GM03348 (cell line): ENCODE data around the gene CTNNA3.
"Not testable (repeated sequence)": the region's sequence is repeated elsewhere in the genome, so short reads cannot be mapped to it uniquely, and the experiment has no call there.

ENCODE experiments used
- DNase-seq: peaks from one replicate; pipeline ENCODE4 v3.0.0; 2012; ENCODE audit warnings: low spot score

Gene CTNNA3

DNA sequence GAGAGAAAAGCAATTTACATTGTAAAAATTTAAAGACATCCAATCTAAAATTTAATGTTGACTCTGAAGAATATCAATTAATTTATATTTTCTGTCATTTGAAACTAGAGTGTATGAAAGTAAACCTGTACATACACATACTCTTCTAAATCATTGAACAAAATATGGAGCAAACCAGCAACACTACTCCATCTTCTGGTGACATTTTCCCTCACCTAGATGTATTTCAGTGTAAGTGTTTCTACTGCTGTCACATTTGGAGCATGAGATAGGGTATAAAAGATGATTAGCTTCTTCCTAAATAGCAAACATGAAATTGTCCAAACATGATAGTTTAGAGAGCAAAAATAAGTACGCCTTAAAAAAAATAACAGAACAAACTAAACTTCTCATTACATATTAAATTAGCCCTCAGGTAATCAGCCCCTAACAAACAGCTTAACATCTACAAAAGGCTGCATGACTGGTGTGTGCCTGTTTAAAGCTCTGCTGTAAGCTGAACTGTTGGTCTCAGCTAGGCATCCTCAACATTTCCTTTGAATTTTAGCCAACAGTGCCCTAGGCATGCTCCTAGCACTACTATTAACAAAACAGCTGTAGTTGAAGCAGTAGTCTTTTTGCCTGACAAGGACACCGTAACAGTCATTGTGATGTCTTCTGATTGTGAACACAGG is 189.8 kb downstream of the CTNNA3 start:
- no peak for DNase-seq

DNA sequence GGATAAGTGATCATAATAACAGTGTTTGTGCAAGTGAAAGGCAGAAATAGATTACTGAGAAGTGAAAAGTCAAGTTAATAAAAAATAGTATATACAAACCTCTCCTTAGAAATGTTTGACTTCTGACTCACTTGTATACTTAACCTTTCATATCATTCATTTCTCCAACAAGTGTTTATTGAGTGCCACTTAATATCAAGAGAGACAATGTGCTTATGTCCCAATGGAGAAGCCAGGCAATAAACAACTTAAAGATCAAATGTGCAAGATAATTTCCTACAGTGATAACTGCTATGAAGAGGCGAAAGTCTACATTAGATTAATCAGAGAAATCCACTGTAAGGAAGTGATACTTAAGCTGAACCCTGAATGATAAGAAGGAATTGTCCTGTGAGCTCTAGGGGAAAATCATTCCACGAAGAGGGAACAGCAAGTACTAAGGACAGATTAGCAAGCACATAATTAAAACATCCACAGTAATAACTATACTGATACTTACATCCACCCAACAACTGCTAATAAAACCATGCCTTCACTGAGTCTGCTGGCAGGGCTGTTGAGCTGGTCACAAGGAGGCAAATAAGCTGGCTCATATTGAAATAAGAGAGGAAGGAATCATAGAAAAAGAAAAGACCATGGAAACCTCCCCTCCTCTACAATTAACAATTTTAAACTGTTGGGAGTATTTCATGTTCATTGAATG is 203.5 kb downstream of the CTNNA3 start:
- no peak for DNase-seq

DNA sequence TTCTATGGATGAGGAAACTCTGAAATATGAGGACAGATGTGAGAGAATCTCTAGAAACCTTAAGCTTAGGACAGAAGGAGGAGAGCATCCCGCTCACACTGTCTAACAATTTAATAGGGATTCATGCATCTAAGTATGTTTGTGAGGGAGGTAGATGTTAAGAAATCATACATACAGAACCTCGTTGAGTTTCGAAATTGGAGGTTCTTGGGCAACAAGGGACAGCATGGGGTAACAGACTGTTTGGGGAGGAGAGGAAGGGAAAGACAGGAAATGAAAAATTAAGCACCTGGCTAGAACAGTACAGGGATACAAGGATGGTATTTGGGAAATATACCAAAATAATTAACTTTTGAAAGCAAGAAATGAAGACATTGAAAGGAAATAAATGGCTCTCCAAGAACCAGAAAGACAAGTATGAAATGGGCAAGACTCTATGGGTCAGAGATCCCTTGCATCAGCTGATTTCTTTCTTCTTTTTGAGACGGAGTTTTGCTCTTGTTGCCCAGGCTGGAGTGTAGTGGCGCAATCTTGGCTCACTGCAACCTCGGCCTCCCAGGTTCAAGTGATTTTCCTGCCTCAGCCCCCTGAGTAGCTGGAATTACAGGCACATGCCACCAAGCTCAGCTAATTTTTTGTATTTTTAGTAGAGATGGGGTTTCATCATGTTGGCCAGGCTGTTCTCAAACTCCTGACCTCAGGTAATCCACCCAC is 207.9 kb downstream of the CTNNA3 start:
- DNase-seq, result no peak

GRCh38 chr10:67487199-67487598 is 208.8 kb downstream of the CTNNA3 start:
- no peak for DNase-seq

- DNase-seq, result no peak
These were observed 218.1 kb downstream of the CTNNA3 start for GRCh38 chr10:67477868-67478267.

DNA sequence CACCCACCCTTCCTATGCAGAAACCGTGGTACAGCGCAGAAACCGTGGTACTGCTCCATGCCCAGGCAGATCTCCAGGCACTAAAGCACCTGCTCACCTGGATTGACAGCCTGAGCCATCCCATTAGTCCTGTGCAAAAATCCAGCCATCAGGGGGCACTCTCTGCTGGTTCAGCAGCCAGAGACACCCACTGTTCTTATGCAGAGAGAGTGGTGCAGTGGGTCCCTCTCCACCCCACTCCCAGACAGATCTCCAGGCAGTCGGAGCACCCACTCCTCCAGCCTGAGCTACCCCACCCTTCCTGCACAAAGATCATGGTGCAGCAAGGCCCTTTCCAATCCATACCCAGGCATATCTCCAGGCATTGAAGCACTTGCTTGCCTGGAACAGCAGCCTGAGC is 219.8 kb downstream of the CTNNA3 start:
- no peak for DNase-seq

DNA sequence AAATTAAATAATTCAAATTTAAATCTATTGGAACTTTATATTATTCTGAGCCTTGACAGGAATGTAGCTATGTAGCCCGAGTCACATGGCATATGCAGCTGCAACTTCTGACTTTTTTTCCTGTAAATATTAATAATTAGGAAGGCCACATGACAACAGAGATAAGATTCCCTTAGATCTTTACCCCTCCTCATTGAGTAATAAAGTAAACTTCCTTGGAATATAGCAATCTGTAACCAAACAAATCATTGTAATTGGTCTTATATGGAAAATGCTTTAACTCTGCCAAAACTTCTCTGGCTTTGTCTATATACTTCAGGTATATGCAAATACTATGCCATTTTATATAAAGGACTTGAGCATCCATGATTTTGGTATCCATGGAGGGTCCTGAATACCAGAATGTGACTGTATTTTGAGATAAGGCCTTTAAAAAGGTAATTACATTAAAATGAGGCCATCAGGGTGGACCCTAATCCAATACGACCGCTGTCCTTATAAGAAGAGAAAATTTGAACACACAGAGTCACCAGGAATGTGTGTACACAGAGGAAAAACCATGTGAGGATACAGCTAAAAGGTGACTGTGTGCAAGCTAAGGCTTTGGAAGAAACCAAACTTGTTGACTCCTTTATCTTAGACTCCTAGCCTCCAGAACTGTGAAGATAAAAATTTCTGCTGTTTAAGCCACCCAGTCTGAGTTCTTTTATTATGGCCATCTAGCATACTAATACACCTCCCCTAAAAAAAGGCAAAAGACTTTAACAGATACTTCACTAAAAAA is 222.0 kb downstream of the CTNNA3 start:
- no peak for DNase-seq

DNA sequence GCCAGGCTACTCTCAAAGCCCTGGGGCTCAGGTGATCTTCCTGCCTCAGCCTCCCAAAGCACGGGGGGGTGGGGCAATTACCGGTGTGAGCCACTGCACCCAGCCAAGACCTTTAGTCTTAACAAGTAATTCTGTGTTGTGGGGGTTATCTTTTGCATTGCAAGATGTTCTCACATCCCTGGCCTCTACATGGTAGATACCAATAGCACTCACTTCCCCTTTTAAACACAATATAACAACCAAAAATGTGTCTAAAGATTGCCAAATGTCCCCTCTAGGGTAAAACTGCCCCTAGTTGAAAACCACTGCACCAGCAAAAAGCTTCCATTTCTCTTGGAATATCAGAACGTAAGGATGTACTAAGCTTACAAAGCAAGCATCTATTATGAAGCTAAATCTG is 225.0 kb downstream of the CTNNA3 start:
- no peak for DNase-seq

- no peak for DNase-seq
These were observed 231.7 kb downstream of the CTNNA3 start for GRCh38 chr10:67464278-67464677.

DNA sequence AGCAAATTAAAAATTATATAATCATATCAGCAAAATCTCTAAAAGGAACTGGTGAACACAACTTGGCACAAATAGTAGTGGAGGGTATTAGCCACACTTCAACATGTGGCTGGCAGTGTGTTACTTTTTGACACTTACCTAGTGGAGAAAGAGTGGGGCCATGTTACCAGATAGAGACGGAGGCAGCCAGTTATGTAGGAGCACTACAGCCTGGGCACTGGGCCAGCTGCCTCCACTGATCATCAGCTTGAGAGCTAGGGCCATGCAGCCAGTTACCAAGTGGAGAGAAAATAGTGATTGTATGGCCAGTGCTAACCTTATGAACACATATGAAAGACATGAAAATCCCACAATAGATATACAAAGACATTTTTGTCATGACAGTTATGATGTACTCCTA is 243.1 kb downstream of the CTNNA3 start:
- DNase-seq, result no peak

DNA sequence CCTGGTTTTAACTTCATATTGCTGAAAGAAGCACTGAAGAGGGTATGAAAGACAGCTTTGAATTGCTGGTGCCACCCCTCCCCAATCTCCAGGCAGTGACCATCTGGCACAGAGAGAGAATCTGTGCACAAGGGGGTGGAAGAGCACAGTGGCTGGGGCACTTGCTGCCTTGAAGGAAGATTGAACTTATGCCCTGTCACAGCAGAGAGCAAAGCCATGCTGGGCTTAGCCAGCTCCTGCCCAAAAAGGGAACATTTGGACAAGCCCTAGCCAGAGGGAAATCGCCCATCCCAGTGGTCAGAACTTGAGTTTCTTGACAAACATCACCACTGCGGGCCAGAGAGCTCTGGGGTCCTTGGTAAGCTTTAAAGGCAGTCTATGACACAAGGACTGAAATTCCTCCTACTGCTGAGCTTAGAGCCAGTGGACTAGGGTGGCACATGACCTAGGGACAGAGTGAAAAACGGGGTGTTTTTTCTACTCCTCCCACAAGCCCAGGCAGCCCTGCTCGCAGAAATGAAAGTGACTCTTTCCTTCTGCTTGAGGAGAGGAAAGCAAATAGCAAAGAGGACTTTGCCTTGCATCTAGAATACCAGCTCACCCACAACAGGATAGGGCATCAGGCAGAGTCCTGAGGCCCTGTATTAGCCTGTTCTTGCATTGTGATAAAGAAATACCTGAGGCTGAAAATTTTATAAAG is 257.2 kb downstream of the CTNNA3 start:
- no peak for DNase-seq

DNA sequence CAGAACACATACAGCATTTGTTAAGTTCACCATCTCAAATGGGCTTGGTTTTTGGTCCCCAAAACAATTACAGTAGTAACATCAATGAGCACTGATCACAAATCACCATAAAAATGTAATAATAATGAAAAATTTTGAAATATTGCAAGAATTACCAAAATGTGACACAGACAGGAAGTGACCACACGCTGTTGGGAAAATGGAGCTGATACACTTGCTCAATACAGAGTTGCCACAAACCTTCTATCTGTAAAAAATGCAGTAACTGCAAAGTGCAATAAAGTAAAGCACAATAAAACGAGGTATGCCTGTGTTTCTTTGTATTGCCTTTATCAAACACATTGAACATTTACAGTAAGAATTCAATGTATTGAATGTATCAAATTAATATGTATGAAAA is 262.7 kb downstream of the CTNNA3 start:
- DNase-seq, result no peak

DNA sequence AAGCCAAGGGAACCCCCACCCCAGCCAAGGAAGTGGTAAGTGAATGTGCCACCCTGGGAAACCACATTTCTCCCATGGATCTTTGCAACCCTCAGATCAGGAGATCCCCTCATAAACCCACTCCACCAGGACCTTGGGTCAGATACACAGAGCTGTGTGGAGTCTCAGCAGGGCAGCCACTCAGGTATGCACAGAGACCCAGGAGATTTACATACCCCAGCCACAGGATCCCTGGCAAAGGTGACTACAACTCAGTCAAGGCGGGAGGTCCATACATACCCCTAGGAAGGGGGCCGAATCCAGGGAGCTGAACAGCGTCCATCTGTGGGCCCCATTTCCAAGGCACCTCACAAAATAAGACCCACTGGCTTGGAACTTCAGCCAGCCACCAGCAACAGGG is 293.4 kb downstream of the CTNNA3 start:
- DNase-seq, result no peak

DNA sequence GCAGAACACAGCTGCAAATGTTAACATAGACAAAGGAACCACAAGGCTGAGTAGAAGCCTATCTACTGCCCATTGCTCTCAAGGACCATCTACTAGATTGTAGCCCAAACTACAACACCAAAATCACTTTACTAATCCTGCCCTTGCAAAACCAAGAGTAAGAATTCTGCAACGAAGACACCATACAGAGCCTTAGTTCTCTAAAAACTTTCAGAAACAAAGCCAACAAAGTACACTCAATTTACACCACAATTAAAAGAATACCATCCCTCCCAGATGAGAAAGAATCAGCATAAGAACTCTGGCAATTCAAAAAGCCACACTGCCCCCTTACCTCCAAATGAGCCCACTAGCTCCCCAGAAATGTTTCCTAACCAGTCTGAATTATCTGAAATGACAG is 294.3 kb downstream of the CTNNA3 start:
- no peak for DNase-seq

DNA sequence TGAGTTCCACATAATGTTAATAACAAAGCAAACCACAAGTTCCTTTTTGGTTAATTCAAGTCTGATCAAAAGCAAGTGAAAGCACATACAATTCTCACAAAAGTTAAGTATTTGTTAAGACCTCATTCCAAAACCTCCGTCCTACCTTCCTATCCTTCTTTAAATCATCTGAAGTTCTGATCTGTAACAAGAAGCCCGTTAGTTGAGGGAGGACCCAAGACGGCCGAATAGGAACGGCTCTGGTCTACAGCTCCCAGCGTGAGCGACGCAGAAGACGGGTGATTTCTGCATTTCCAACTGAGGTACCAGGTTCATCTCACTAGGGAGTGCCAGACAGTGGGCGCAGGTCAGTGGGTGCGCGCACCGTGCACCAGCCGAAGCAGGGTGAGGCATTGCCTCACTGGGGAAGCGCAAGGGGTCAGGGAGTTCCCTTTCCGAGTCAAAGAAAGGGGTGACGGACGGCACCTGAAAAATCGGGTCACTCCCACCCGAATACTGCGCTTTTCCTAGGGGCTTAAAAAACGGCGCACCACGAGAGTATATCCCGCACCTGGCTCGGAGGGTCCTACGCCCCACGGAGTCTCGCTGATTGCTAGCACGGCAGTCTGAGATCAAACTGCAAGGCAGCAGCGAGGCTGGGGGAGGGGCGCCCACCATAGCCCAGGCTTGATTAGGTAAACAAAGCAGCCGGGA is 309.0 kb downstream of the CTNNA3 start:
- not testable (repeated sequence) for DNase-seq

DNA sequence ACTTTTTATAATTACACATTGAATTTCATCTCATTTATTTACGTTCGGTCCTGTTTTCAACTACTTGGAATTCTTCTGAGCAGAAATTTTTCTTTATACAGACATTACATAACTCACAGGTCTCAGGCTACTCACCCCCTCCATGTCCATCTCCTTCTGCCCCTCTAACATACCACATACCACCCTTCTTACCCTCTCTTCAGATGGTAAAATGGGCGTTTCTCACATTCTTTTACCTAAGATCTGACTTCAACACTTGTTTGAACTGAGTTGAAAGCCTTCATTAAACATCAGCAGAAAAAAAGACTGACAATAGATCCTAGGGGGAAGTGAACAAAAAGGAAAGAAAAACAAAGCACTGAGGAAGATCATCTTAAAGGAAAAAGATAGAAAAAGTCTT is 309.7 kb downstream of the CTNNA3 start:
- DNase-seq, result no peak

DNA sequence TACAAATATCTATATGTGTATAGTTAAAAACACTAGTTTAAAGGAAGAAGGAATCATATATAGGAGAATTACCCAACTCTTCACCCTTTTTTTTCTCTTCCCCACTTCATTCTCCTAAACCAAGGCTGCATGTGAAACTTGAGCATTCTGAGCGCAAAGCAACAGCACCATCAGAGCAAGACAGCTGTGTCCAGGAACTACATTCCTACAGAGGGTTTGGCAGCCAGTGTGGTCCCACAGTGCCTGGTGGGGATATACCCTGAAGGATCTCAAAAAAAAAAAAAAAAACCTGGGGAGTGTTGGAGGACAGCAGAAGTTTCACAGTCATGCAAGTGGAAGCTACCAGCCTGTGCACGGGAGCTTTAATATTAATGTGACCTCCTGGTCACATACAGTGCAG is 310.4 kb downstream of the CTNNA3 start:
- no peak for DNase-seq

- no peak for DNase-seq
These were observed 310.9 kb downstream of the CTNNA3 start for GRCh38 chr10:67385089-67385488.

DNA sequence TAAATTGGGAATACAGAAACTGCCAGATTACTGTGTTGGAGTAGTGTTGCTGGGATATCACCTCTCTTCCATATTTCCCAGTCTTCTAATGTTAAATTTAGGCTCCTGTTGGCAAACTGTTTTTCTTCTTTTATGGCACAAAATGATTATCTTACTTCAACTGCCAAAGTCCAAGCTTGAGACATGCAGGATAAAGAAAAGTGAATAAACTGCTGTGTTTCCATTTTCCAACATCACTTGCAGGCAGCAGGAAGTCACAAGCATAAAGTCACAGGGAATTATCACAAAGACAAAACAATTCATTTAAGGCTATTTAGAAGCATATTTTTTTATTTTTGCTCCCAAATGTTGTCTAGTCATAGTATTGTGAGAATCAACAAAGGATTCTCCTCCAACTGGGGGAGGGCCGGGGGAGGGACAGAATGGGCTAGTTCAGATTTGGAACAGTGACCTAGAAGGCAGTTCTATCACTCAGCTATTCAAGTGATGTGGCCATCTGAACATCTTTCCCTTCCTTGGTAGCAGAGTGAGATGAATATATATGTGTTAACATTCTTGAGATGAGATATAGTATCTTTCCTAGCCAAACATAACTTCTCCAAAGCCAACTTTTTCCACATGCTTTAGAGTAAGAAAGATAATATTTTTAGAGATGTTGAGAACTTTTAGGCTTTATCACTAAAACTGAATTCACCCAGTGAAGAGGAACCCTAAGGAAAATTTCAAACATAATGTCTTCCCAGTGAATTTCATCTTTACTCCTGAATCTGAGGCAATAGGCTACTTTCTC is 364.7 kb downstream of the CTNNA3 start:
- DNase-seq, result no peak
